ENCODE measurements around the gene LCN6. TPM values are rescaled to one million over a fixed set of nuclear protein-coding genes. Genes with fewer than 3 reads are reported as not detected.

LCN6 gene
- total and polyA plus RNA-seq, 5 experiments from 2014 or later, result not detected

GRCh38 chr9:136746155-136746490 is 2.2 kb downstream of the LCN6 start:
- Mint-ChIP-seq H3K36me3 (no peaks in the 10 kb centered on the region), H3K27me3 (peaks cover 0 to 6% (median 0%) of the 10 kb centered on the region in 5 donors), H3K4me1 (peaks cover 2 to 16% (median 8%) of the 10 kb centered on the region in 4 donors), H3K9me3 (peaks cover 0 to 9% (median 0%) of the 10 kb centered on the region in 9 donors), H3K4me3 (no peak overlapping the region), H3K27ac (no peak overlapping the region)
- ATAC-seq, result no peak
- POLR2A ChIA-PET, result no interaction called here
- DNase-seq, result no peak

GRCh38 chr9:136745389-136746154 is 2.8 kb downstream of the LCN6 start:
- peaks cover 0 to 6% (median 0%) of the 10 kb centered on the region in 5 donors for H3K27me3 Mint-ChIP-seq
- H3K9me3 Mint-ChIP-seq, result peaks cover 0 to 5% (median 0%) of the 10 kb centered on the region in 9 donors
- ATAC-seq (no peak), DNase-seq (no peak)
- POLR2A ChIA-PET, result interaction anchor here (1.0 kb wide), 1 partner anchor 17 kb away, joined by 5 read pairs; no protein-coding TSS in a partner anchor
- no peaks in the 10 kb centered on the region for H3K36me3 Mint-ChIP-seq
- peaks cover 2 to 18% (median 9%) of the 10 kb centered on the region in 4 donors for H3K4me1 Mint-ChIP-seq
- H3K4me3 Mint-ChIP-seq, result no peak overlapping the region
- no peak overlapping the region for H3K27ac Mint-ChIP-seq

GRCh38 chr9:136744773-136745172 is 3.6 kb downstream of the LCN6 start:
- Mint-ChIP-seq H3K4me3 (no peak overlapping the region), H3K36me3 (no peaks in the 10 kb centered on the region), H3K9me3 (no peaks in the 10 kb centered on the region), H3K4me1 (peaks cover 2 to 19% (median 10%) of the 10 kb centered on the region in 4 donors), H3K27me3 (peaks cover 0 to 6% (median 0%) of the 10 kb centered on the region in 5 donors), H3K27ac (no peak overlapping the region)
- POLR2A ChIA-PET, result interaction anchor here (0.6 to 1.0 kb wide), 2 partner anchors 16 to 143 kb away, joined by 5 read pairs; no protein-coding TSS in a partner anchor
- ATAC-seq (no peak), DNase-seq (no peak)

- POLR2A ChIA-PET, result interaction anchor here (0.5 kb wide), 1 partner anchor 15 kb away, joined by 3 read pairs; no protein-coding TSS in a partner anchor
- Mint-ChIP-seq H3K9me3 (no peaks in the 10 kb centered on the region), H3K27ac (no peak overlapping the region), H3K36me3 (peaks cover 0 to 6% (median 0%) of the 10 kb centered on the region in 3 donors), H3K4me3 (peak overlapping the region in 2 of 10 donors; percentile 38 to 48), H3K27me3 (peaks cover 0 to 5% (median 0%) of the 10 kb centered on the region in 5 donors), H3K4me1 (peaks cover 2 to 14% (median 11%) of the 10 kb centered on the region in 4 donors)
- DNase-seq (no peak), ATAC-seq (no peak)
Measured at GRCh38 chr9:136743639-136744211, 4.6 kb downstream of the LCN6 start.

- no peak for DNase-seq
- Mint-ChIP-seq H3K27ac (peak within 1 kb of the TSS in 5 of 10 donors; percentile 49 to 84 (median 74)), H3K4me1 (peaks cover 2 to 14% (median 9%) of the 10 kb centered on the region in 4 donors), H3K27me3 (no peaks in the 10 kb centered on the region), H3K36me3 (peaks cover 0 to 6% (median 0%) of the 10 kb centered on the region in 3 donors), H3K4me3 (peak within 1 kb of the TSS; percentile 62 to 88 (median 78)), H3K9me3 (no peaks in the 10 kb centered on the region)
- ATAC-seq, result no peak
- POLR2A ChIA-PET, result interaction anchor here (3.3 kb wide), 1 partner anchor 15 kb away, joined by 38 read pairs; no protein-coding TSS in a partner anchor
Measured at GRCh38 chr9:136742591-136743391, 5.5 kb downstream of the LCN6 start, which contains the start of gene LCN10. Gene LCN10 (minus strand): TSS chr9:136742940. CDS start chr9:136742903, 37 bp downstream.

- peaks cover 0 to 6% (median 0%) of the 10 kb centered on the region in 3 donors for H3K36me3 Mint-ChIP-seq
- no peaks in the 10 kb centered on the region for H3K27me3 Mint-ChIP-seq
- DNase-seq (peak in 3 of 10 donors; percentile 26 to 39 (median 35)), ATAC-seq (peak; percentile 75 to 81)
- peak overlapping the region; percentile 62 to 88 (median 78) for H3K4me3 Mint-ChIP-seq
- peaks cover 2 to 14% (median 9%) of the 10 kb centered on the region in 4 donors for H3K4me1 Mint-ChIP-seq
- peak overlapping the region in 6 of 10 donors; percentile 49 to 84 (median 71) for H3K27ac Mint-ChIP-seq
- POLR2A ChIA-PET, result interaction anchor here (3.3 kb wide), 1 partner anchor 14 kb away, joined by 38 read pairs; no protein-coding TSS in a partner anchor
- no peaks in the 10 kb centered on the region for H3K9me3 Mint-ChIP-seq
Measured at GRCh38 chr9:136741883-136742571, 6.3 kb downstream of the LCN6 start.

GRCh38 chr9:136740971-136741882 is 7.1 kb downstream of the LCN6 start:
- H3K27me3 Mint-ChIP-seq, result no peaks in the 10 kb centered on the region
- H3K9me3 Mint-ChIP-seq, result no peaks in the 10 kb centered on the region
- H3K36me3 Mint-ChIP-seq, result peaks cover 0 to 6% (median 0%) of the 10 kb centered on the region in 3 donors
- ATAC-seq (peak; percentile 30 to 60), DNase-seq (peak in 1 of 10 donors; percentile 12)
- H3K4me1 Mint-ChIP-seq, result peaks cover 2 to 14% (median 9%) of the 10 kb centered on the region in 4 donors
- H3K4me3 Mint-ChIP-seq, result peak overlapping the region; percentile 62 to 88 (median 78)
- peak overlapping the region in 5 of 10 donors; percentile 53 to 84 (median 74) for H3K27ac Mint-ChIP-seq
- POLR2A ChIA-PET, result interaction anchor here (3.3 kb wide), 1 partner anchor 13 kb away, joined by 38 read pairs; no protein-coding TSS in a partner anchor

- Mint-ChIP-seq H3K4me1 (peaks cover 2 to 14% (median 9%) of the 10 kb centered on the region in 4 donors), H3K36me3 (peaks cover 0 to 6% (median 0%) of the 10 kb centered on the region in 3 donors), H3K9me3 (no peaks in the 10 kb centered on the region), H3K27ac (peak overlapping the region in 3 of 10 donors; percentile 11 to 69 (median 20)), H3K4me3 (peak overlapping the region in 7 of 10 donors; percentile 22 to 77 (median 52)), H3K27me3 (no peaks in the 10 kb centered on the region)
- ATAC-seq, result no peak
- POLR2A ChIA-PET, result interaction anchor here (3.3 kb wide), 1 partner anchor 13 kb away, joined by 38 read pairs; no protein-coding TSS in a partner anchor
- no peak for DNase-seq
Measured at GRCh38 chr9:136740491-136740890, 7.8 kb downstream of the LCN6 start.

GRCh38 chr9:136740069-136740468 is 8.3 kb downstream of the LCN6 start:
- ATAC-seq, result no peak
- Mint-ChIP-seq H3K27me3 (no peaks in the 10 kb centered on the region), H3K27ac (no peak overlapping the region), H3K4me3 (peak overlapping the region in 5 of 10 donors; percentile 22 to 69 (median 47)), H3K36me3 (peaks cover 0 to 6% (median 0%) of the 10 kb centered on the region in 3 donors), H3K4me1 (peaks cover 2 to 14% (median 9%) of the 10 kb centered on the region in 4 donors), H3K9me3 (no peaks in the 10 kb centered on the region)
- POLR2A ChIA-PET, result interaction anchor here (3.3 kb wide), 1 partner anchor 12 kb away, joined by 38 read pairs; no protein-coding TSS in a partner anchor
- no peak for DNase-seq

GRCh38 chr9:136739509-136739908 is 8.8 kb downstream of the LCN6 start:
- no peak overlapping the region for H3K27ac Mint-ChIP-seq
- no peak for ATAC-seq
- H3K4me3 Mint-ChIP-seq, result peak overlapping the region in 1 of 10 donors; percentile 27
- POLR2A ChIA-PET, result no interaction called here
- no peaks in the 10 kb centered on the region for H3K27me3 Mint-ChIP-seq
- no peaks in the 10 kb centered on the region for H3K9me3 Mint-ChIP-seq
- no peak for DNase-seq
- peaks cover 2 to 14% (median 9%) of the 10 kb centered on the region in 4 donors for H3K4me1 Mint-ChIP-seq
- H3K36me3 Mint-ChIP-seq, result peaks cover 0 to 6% (median 0%) of the 10 kb centered on the region in 3 donors

- DNase-seq, result no peak
Measured at GRCh38 chr9:136738960-136739359, 9.4 kb downstream of the LCN6 start.

More at GRCh38 chr9:136738960-136739359, 9.4 kb downstream of the LCN6 start:
- H3K4me3 Mint-ChIP-seq, result no peak overlapping the region
- no peaks in the 10 kb centered on the region for H3K27me3 Mint-ChIP-seq
- H3K36me3 Mint-ChIP-seq, result peaks cover 0 to 6% (median 0%) of the 10 kb centered on the region in 3 donors
- ATAC-seq, result no peak
- H3K4me1 Mint-ChIP-seq, result peaks cover 2 to 14% (median 9%) of the 10 kb centered on the region in 4 donors
- no peak overlapping the region for H3K27ac Mint-ChIP-seq
- no peaks in the 10 kb centered on the region for H3K9me3 Mint-ChIP-seq
- POLR2A ChIA-PET, result no interaction called here

All from naive thymus-derived CD8-positive, alpha-beta T cell (primary cell).